ENCODE measurements around the gene C6orf89.

Gene C6orf89

DNA sequence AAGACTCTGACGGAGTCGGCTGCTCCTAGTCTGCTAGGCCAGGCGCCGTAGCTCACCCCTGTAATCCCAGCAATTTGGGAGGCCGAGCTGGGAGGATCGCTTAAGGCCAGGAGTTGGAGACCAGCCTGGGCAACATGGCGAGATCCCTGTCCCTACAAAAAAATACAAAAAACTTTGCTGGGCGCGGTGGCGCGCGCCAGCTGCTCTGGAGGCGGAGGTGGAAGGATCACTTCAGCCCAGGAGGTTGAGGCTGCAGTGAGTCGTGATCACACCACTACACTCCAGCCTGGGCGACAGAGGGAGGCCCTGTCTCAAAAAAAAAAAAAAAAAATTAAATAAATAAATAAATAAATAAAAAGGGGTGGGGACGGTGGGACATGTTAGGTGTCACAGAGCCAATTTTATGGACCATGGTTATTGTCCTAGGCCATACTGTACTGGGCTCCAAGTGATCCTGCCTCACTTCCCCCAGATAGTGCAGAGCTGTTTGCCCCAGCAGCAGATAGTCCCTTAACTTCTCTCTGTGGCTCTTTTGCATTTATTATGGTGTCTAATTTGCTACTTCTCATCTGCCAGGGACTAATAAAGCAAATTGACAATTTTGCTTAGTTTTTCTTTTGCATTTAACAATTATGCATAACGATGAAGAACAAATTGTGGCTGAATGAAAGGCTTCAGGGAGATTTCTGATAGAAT is 74.0 kb downstream of the C6orf89 start:
- Histone ChIP-seq H3K9me3 (ENCODE audit: control insufficient read depth, insufficient read depth, low read length) (no peaks in the 10 kb centered on the region), H3K9ac (ENCODE audit: low read depth, low read length) (no peak overlapping the region), H3K36me3 (ENCODE audit: control insufficient read depth, insufficient read depth, low read length) (no peaks in the 10 kb centered on the region), H3K27me3 (ENCODE audit: control insufficient read depth, insufficient read depth, low read length) (no peaks in the 10 kb centered on the region), H3K4me3 (ENCODE audit: low read depth, low read length) (no peak overlapping the region), H3K4me1 (ENCODE audit: control insufficient read depth, insufficient read depth, low read length) (peaks cover 2% of the 10 kb centered on the region)

DNA sequence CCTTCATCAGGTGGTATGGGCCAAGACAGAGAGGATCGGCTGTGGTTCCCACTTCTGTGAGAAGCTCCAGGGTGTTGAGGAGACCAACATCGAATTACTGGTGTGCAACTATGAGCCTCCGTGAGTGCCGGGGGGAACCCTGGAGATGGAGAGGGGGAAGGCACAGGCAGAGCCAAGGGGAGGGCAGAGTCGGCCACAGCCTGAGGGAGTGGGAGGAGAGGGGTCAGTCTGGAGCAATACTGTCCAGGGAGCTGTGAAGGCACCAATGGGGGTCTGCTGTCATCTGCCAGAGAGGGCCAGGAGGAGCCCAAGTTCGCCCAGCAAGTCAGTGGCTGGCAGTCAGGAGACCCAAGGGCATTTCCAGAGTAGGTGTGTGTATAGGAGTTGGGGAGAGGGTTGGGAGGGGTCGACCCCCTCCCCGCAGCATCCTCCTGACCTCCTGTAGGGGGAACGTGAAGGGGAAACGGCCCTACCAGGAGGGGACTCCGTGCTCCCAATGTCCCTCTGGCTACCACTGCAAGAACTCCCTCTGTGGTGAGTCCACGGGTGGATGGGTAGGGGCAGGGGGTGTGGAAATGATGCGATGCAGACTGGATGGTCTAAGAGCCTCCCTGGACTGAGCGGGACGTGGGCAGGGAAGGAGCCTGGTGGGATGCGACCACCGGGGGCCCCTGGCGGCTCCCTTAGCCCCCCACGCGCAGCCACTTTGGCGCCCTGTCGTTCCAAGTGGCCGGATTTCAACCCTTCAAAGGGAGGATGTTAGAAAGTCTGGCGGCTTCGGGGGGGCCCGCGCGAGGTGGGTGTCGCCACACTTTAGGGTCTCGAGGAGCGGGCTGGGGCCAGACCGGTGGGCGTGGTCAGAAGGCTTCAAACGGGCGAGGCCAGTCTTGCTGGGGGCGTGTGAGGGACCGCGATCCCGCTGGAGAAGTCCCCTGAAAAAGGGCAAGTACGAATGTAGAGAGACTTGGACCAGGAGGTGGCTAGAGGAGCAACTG is 76.0 kb downstream of the C6orf89 start:
- Histone ChIP-seq H3K9ac (ENCODE audit: low read depth, low read length) (no peak overlapping the region), H3K27me3 (ENCODE audit: control insufficient read depth, insufficient read depth, low read length) (no peaks in the 10 kb centered on the region), H3K9me3 (ENCODE audit: control insufficient read depth, insufficient read depth, low read length) (no peaks in the 10 kb centered on the region), H3K4me3 (ENCODE audit: low read depth, low read length) (no peak overlapping the region), H3K36me3 (ENCODE audit: control insufficient read depth, insufficient read depth, low read length) (no peaks in the 10 kb centered on the region), H3K4me1 (ENCODE audit: control insufficient read depth, insufficient read depth, low read length) (peaks cover 2% of the 10 kb centered on the region)

DNA sequence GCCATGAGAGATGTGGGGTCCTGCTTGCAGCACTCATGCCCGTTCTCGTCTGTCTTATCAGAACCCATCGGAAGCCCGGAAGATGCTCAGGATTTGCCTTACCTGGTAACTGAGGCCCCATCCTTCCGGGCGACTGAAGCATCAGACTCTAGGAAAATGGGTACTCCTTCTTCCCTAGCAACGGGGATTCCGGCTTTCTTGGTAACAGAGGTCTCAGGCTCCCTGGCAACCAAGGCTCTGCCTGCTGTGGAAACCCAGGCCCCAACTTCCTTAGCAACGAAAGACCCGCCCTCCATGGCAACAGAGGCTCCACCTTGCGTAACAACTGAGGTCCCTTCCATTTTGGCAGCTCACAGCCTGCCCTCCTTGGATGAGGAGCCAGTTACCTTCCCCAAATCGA is 77.1 kb downstream of the C6orf89 start:
- H3K36me3 ChIP-seq (ENCODE audit: control insufficient read depth, insufficient read depth, low read length), result no peaks in the 10 kb centered on the region
- no peak overlapping the region for H3K9ac ChIP-seq (ENCODE audit: low read depth, low read length)
- no peak overlapping the region for H3K4me3 ChIP-seq (ENCODE audit: low read depth, low read length)
- H3K9me3 ChIP-seq (ENCODE audit: control insufficient read depth, insufficient read depth, low read length), result no peaks in the 10 kb centered on the region
- H3K4me1 ChIP-seq (ENCODE audit: control insufficient read depth, insufficient read depth, low read length), result peaks cover 2% of the 10 kb centered on the region
- H3K27me3 ChIP-seq (ENCODE audit: control insufficient read depth, insufficient read depth, low read length), result no peaks in the 10 kb centered on the region

DNA sequence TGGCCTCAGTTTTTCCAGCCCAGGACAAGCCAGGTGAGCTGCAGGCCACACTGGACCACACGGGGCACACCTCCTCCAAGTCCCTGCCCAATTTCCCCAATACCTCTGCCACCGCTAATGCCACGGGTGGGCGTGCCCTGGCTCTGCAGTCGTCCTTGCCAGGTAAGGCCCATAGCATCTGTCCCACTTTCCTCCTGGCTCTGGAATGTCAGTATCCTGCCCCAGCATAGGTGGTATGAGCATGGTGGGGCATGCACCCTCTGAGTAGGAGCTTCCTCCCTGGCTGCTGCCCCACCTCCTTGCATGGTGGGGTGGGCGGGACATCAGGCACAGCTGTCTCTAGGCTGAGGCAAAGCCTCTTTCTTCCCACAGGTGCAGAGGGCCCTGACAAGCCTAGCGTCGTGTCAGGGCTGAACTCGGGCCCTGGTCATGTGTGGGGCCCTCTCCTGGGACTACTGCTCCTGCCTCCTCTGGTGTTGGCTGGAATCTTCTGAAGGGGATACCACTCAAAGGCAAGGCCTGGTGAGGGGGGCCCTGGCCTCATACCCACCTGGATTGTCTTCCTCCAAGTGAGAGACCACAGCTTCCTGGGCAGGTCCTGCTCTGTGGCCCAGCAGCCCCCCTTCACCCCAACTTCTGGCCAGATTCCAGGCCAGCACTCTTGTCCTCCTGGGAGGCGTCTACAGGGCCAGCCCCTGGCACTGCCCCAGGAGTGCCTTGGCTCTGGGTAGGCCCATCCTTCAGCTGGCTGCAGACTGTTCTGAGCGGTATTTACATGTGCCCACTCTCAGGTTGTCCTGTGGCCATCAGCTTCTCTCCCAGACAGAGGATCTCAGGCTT is 77.9 kb downstream of the C6orf89 start:
- no peaks in the 10 kb centered on the region for H3K9me3 ChIP-seq (ENCODE audit: control insufficient read depth, insufficient read depth, low read length)
- H3K4me3 ChIP-seq (ENCODE audit: low read depth, low read length), result no peak overlapping the region
- H3K27me3 ChIP-seq (ENCODE audit: control insufficient read depth, insufficient read depth, low read length), result no peaks in the 10 kb centered on the region
- peaks cover 7% of the 10 kb centered on the region for H3K36me3 ChIP-seq (ENCODE audit: control insufficient read depth, insufficient read depth, low read length)
- H3K9ac ChIP-seq (ENCODE audit: low read depth, low read length), result no peak overlapping the region
- peaks cover 2% of the 10 kb centered on the region for H3K4me1 ChIP-seq (ENCODE audit: control insufficient read depth, insufficient read depth, low read length)

DNA sequence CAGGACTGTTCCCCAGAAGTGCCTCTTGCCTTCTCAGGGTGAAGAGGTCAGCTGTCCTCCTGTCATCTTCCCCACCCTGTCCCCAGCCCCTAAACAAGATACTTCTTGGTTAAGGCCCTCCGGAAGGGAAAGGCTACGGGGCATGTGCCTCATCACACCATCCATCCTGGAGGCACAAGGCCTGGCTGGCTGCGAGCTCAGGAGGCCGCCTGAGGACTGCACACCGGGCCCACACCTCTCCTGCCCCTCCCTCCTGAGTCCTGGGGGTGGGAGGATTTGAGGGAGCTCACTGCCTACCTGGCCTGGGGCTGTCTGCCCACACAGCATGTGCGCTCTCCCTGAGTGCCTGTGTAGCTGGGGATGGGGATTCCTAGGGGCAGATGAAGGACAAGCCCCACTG is 78.6 kb downstream of the C6orf89 start:
- H3K4me1 ChIP-seq (ENCODE audit: control insufficient read depth, insufficient read depth, low read length), result peaks cover 2% of the 10 kb centered on the region
- H3K4me3 ChIP-seq (ENCODE audit: low read depth, low read length), result no peak overlapping the region
- H3K9me3 ChIP-seq (ENCODE audit: control insufficient read depth, insufficient read depth, low read length), result no peaks in the 10 kb centered on the region
- no peak overlapping the region for H3K9ac ChIP-seq (ENCODE audit: low read depth, low read length)
- H3K36me3 ChIP-seq (ENCODE audit: control insufficient read depth, insufficient read depth, low read length), result peaks cover 14% of the 10 kb centered on the region
- no peaks in the 10 kb centered on the region for H3K27me3 ChIP-seq (ENCODE audit: control insufficient read depth, insufficient read depth, low read length)

DNA sequence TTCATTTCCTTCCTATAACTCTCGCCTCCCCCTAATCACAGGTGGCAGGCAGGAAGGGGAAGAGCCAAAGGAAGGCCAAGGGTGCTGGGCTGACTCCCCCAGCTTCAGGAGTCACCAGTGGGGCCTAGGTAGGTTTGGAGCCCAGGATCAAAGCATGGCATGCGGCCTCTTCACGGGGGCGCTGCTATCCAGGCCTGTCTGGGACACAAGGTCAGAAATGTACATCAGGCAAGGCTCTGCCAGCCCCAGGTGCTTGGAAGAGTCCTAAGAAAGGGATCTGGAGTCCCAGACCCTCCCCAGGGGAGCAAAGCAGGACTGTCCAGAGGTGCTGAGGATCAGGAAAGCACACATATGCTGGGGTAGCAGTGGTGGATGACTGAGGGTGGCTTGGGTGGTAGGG is 79.2 kb downstream of the C6orf89 start:
- Histone ChIP-seq H3K9ac (ENCODE audit: low read depth, low read length) (no peak overlapping the region), H3K4me3 (ENCODE audit: low read depth, low read length) (no peak overlapping the region), H3K27me3 (ENCODE audit: control insufficient read depth, insufficient read depth, low read length) (no peaks in the 10 kb centered on the region), H3K9me3 (ENCODE audit: control insufficient read depth, insufficient read depth, low read length) (no peaks in the 10 kb centered on the region), H3K36me3 (ENCODE audit: control insufficient read depth, insufficient read depth, low read length) (peaks cover 18% of the 10 kb centered on the region), H3K4me1 (ENCODE audit: control insufficient read depth, insufficient read depth, low read length) (peaks cover 2% of the 10 kb centered on the region)

DNA sequence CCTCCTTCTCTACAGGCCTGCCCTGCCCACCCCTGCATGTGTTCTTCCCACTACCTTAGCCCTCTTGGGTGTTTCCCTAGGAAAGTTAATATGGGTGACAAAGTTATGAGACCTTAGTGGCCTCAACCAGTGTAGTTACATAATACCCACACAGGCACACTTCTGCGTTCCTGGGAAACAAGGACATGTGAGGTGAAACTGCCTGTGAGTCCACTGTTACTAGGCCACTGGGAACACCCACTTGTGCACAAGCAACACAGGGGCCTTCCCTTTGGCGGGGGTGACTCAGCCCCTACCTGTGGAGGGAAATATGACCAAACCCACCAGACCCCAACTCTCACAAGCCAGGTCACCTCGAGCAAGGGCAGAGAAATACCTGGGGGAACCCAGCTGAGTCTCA is 81.5 kb downstream of the C6orf89 start:
- H3K4me3 ChIP-seq (ENCODE audit: low read depth, low read length), result no peak overlapping the region
- no peaks in the 10 kb centered on the region for H3K27me3 ChIP-seq (ENCODE audit: control insufficient read depth, insufficient read depth, low read length)
- H3K9ac ChIP-seq (ENCODE audit: low read depth, low read length), result no peak overlapping the region
- peaks cover 2% of the 10 kb centered on the region for H3K4me1 ChIP-seq (ENCODE audit: control insufficient read depth, insufficient read depth, low read length)
- H3K36me3 ChIP-seq (ENCODE audit: control insufficient read depth, insufficient read depth, low read length), result peaks cover 42% of the 10 kb centered on the region
- no peaks in the 10 kb centered on the region for H3K9me3 ChIP-seq (ENCODE audit: control insufficient read depth, insufficient read depth, low read length)

DNA sequence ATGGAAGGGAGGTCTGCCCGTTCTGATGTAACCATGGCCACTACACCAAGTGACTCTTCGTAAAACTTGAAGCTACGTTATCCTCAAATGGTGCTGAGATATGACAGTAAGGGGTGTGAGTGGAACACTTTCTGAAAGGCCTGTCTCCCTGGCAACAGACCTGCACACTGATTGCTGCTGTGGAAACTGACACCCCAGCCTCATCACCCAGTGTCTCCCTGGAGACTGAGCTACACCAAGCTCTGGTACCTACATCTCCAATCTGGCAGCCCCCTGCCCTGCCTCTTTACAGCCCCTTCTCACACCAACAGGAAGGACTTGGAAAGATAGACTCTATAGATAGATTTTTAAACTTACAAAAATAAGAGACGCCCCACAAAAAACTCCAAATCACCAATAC is 82.0 kb downstream of the C6orf89 start:
- Histone ChIP-seq H3K36me3 (ENCODE audit: control insufficient read depth, insufficient read depth, low read length) (peaks cover 45% of the 10 kb centered on the region), H3K4me3 (ENCODE audit: low read depth, low read length) (no peak overlapping the region), H3K9ac (ENCODE audit: low read depth, low read length) (no peak overlapping the region), H3K4me1 (ENCODE audit: control insufficient read depth, insufficient read depth, low read length) (peaks cover 2% of the 10 kb centered on the region), H3K27me3 (ENCODE audit: control insufficient read depth, insufficient read depth, low read length) (no peaks in the 10 kb centered on the region), H3K9me3 (ENCODE audit: control insufficient read depth, insufficient read depth, low read length) (no peaks in the 10 kb centered on the region)

DNA sequence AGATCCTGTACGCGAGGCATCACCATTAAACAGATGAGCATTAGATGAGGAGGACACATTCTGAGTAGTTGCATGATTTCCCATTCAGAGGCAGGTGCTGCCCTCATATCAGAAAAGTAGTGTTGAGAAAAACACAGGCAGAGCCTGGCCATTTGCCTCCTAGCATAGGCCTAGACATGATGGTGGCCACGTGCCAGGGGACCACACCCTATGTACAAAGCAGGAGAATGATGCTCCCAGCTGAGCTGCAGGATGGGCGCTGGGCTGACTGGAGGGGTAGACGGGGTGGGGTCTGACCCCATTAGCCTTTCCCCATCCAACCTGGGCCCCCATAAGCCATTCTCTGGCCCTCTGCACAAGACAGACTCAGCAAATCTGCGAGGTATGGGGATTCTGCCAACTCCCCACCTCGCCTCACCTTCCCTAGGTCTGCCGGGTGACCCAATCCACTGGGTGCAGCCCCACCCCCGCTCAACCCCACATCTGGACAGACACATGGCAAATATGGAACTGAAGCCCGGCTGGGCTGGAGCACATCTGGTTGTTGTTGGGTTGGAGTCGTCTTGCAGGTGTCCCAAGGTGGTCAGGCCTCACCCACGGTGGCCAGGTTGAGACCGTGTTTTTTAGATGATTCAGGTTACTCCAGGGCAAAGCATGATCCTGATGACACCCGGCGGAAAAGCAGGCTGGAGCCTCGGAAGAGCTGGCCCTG is 82.7 kb downstream of the C6orf89 start:
- Histone ChIP-seq H3K9me3 (ENCODE audit: control insufficient read depth, insufficient read depth, low read length) (no peaks in the 10 kb centered on the region), H3K27me3 (ENCODE audit: control insufficient read depth, insufficient read depth, low read length) (no peaks in the 10 kb centered on the region), H3K4me1 (ENCODE audit: control insufficient read depth, insufficient read depth, low read length) (no peaks in the 10 kb centered on the region), H3K9ac (ENCODE audit: low read depth, low read length) (no peak overlapping the region), H3K36me3 (ENCODE audit: control insufficient read depth, insufficient read depth, low read length) (peaks cover 45% of the 10 kb centered on the region), H3K4me3 (ENCODE audit: low read depth, low read length) (no peak overlapping the region)

DNA sequence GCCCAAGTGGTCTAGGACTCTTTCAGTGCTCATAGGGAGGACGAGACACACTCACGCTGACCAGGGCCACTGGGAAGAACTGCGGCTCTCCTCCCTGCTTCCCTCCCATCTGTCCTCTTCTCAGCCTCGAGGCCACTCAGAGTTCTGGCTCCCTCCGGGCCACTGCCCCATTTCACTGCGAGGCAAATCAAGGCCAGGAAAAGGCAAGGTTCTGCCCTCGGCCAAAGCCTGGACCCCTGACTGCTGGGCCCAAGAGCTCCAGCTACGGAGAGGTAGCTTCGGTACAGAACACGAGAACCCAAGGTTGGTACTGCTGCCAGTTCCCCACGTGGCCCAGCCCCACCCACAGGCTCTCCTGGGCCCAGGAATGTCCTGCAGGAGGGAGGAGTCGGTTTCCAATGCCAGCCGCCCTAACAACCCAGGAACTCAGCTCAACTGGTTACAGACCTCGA is 83.5 kb downstream of the C6orf89 start:
- no peaks in the 10 kb centered on the region for H3K9me3 ChIP-seq (ENCODE audit: control insufficient read depth, insufficient read depth, low read length)
- no peaks in the 10 kb centered on the region for H3K27me3 ChIP-seq (ENCODE audit: control insufficient read depth, insufficient read depth, low read length)
- no peak overlapping the region for H3K9ac ChIP-seq (ENCODE audit: low read depth, low read length)
- no peaks in the 10 kb centered on the region for H3K4me1 ChIP-seq (ENCODE audit: control insufficient read depth, insufficient read depth, low read length)
- peaks cover 48% of the 10 kb centered on the region for H3K36me3 ChIP-seq (ENCODE audit: control insufficient read depth, insufficient read depth, low read length)
- no peak overlapping the region for H3K4me3 ChIP-seq (ENCODE audit: low read depth, low read length)

All from iPS-15b (cell line).